Measurements from ENCODE around the gene LSAMP.
A peak's percentile ranks its signal among the peaks of the same experiment; 100 is the strongest.
"Not testable (repeated sequence)": the region's sequence is repeated elsewhere in the genome, so short reads cannot be mapped to it uniquely, and the experiment has no call there.

The LSAMP gene

GRCh38 chr3:115784739-115785536 is 660.3 kb downstream of the LSAMP start:
- DNase-seq: no peak

- peak; percentile 89 for DNase-seq
These were observed 661.1 kb downstream of the LSAMP start for GRCh38 chr3:115783938-115784738.

DNA sequence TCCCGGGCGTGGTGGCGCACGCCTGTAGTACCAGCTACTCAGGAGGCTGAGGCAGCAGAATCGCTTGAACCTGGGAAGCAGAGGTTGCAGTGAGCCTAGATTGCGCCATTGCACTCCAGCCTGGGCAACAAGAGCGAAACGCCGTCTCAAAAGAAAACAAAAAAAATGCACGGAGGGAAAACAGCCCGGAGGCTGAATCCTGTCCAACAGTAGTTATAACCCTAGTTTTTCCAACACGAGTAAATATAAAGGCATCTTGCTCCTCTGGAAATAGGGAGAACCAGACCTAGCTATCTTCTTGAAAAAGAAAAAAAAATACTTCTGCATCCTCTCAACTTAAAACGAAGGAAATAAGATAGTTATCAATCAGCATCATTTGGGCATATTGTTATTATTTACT is 661.9 kb downstream of the LSAMP start:
- DNase-seq: not testable (repeated sequence)

DNA sequence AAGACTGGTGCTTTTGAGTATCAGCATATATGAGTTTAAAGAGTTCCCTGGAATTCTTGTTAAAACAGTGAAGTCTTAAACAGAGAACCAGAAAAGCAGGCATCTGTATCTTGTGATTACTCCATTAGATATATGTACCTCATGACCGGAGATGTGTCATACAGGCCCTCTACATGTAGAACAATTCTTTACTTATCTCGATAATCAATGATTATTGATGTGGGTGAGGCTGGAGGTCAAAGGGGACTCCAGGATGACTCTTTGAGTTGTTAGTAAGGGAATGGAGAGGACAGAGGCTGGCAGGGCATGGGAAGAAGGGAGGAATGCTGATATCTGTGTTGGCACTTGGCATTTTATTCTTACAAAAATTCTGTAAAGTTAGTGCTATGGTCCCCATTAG is 666.3 kb downstream of the LSAMP start:
- no peak for DNase-seq

DNA sequence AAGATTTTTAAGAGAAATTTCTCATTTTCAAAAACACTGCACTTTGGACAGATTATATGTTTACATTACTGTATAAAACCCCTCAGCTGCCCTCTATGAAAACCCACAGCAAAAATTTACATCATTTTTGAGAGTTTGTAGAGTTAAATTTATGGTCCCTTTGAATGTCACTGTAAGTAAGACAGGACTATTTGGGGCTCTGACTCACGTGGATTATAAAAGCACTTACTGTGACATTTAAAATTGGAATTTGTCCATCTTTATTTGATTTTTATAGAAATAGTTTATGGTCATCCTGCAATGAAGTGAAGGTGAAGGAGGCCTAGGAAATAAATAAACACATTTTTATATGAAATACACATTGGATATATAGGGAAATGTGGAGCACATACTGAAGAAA is 672.3 kb downstream of the LSAMP start:
- DNase-seq: no peak

- DNase-seq: no peak
These were observed 676.6 kb downstream of the LSAMP start for GRCh38 chr3:115768661-115769060.

- no peak for DNase-seq
These were observed 678.5 kb downstream of the LSAMP start for GRCh38 chr3:115766587-115767482.

DNA sequence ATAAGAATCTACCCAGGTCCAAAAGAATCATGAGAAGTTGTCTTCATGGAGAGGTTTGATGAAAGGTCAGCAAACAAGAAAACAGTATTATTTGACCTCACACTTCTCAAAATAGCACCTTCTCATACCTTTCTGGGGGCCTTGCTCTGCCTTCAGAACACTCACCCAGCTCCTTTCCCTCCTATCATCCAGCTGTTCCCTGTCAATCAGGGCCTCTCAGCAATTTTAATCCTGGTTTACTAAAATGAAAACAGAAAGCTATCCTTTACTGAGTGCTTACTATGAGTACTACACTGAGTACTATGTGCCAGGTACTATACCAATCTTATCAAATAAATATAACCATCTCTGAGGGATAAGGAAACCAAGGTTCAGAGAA is 683.4 kb downstream of the LSAMP start:
- no peak for DNase-seq

DNA sequence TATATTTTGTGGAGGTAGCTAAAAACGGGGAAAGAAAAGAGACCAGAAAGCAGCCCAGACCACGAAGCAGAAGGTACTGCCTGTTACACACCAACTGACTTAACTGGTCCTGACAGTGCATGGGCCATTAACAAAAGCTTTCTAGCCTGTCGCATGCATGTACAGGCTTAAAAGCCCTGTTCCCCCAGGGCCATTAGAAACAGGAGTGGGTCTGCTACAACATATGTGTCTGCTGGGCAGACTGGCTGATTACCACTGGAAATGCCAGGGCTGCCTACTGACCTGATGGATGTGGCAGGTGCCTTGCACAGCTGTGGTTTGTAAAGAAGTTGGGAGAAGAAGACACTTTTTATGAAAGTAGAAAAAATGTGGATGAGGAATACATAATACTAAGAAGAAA is 684.6 kb downstream of the LSAMP start:
- no peak for DNase-seq

DNA sequence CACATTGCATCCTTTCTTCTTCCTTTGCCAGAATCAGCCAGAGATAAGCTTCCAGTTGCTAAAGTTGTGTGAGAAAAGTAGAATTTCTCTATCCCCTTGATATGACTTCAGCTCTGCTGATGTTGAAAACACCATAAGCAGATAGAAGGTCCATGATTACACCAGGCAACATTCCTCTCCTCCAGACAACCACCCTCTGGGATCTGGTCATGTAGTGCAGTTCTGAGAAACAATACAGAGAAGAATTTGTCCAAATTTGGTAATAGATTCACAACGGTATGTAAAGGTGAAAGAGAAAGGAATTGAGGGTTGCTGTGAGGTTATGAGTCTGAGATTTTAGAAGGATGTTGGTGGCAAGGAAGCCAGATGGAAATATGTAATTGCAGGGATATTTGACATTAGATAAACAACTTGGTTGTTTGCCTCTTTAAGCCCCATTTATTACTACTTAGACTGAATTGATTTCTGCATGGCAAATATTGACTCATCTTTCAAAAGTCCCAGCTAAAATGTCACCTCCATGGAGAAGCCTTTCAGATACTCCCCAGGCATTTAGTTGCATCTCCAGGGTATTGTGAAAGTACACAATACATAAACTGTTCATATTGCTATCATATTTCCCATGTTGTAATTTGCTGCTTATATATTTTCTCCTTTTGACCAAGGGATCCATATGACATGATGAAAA is 687.1 kb downstream of the LSAMP start:
- DNase-seq: no peak

DNA sequence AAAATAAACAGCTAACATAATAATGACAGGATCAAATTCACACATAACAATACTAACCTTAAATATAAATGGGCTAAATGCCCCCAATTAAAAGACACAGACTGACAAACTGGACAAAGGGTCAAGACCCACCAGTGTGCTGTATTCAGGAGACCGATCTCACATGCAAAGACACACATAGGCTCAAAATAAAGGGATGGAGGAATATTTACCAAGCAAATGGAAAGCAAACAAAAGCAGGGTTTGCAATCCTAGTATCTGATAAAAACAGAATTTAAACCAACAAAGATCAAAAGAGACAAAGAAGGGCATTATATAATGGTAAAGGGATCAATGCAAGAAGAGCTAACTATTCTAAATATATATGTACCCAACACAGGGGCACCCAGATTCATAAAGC is 692.3 kb downstream of the LSAMP start:
- not testable (repeated sequence) for DNase-seq

Measured in activated CD4-positive, alpha-beta T cell treated with anti-CD3 and anti-CD28 coated beads, Interleukin-2, amount 50 U/mL, for 1 hour (primary cell).